NCI-H1105 treated with DMSO at 0.1 percent for 48 hours (cell line): ENCODE data around the gene CEP20.
"Not testable (repeated sequence)": the region's sequence is repeated elsewhere in the genome, so short reads cannot be mapped to it uniquely, and the experiment has no call there.

Experiments
- DNase-seq: peaks from one replicate; lab custom pipeline; 2025; lab: John Stamatoyannopoulos, UW

The CEP20 gene

GRCh38 chr16:15888072-15888976 is at the start of gene CEP20:
Gene CEP20, minus strand, starts transcription at chr16:15888603. Its CDS starts 18 bp downstream, at chr16:15888585.
- peak; percentile 98 for DNase-seq

DNA sequence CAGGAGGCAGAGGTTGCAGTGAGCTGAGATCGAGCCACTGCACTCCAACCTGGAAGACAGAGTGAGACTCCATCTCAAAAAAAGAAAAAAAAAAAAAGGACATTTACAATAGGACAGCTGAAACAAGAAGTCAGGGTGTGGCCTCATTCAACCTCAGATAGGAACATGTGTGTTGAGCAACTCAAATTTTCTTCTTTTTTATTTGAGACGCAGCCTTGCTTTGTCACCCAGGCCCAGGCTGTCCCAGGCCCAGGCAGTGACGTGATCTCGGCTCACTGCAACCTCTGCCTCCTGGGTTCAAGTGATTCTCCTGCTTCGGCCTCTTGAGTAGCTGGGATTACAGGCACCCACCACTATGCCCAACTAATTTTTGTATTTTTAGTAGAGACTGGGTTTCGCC is 48.4 kb upstream of the CEP20 start:
- DNase-seq, result not testable (repeated sequence)

GRCh38 chr16:15934991-15935390 is 46.6 kb upstream of the CEP20 start:
- DNase-seq, result no peak

DNA sequence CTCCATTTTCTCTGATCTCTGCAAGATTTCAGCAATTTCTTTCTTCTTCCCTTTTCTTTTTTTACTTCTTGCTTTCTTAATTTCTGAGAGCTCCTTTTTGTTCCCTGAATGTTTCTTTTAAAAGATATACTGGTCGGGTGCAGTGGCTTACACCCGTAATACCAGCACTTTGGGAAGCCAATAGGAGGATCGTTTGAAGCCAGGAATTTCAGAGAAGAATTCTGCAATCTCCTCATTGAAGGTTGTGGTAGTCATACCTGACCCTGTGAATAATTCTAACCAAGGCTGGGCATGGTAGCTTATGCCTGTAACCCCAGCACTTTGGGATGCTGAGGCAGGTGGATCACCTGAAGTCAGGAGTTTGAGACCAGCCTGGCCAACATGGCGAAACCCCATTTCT is 45.4 kb upstream of the CEP20 start:
- DNase-seq, result no peak

- no peak for DNase-seq
Observed at GRCh38 chr16:15932939-15933338, 44.5 kb upstream of the CEP20 start.

DNA sequence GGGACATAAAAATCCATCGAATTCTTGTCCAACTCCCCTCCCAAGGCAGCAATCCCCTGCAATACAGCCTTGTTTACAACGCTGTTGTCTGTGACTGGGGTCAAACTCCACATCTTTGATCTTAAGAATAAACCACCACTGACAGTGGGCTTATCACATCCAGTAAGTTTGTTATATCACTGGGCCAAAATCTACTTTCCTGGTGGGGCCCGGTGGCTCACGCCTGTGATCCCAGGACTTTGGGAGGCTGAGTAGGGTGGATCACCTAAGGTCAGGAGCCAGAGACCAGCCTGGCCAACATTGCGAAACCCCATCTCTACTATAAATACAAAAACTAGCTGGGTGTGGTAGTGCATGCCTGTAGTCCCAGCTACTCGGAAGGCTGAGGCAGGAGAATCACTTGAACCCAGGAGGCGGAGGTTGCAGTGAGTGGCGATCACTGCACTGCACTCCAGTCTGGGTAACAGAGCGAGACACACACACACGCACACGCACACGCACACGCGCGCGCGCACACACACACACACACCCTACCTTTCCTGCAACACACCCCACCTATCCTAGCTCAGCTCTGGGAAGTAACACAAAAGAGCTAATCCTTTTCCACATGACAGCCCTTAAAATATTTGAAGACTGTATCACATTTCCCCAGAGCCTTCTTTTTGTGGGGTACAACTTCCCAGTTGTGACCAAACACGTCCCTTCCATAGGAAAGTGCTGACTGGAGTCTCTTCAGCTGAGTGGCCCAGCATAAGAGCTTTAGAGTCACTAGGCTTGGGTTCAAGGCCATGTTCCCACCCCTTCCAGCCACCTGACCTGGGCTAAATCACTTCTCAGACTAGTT is 40.1 kb upstream of the CEP20 start:
- no peak for DNase-seq

- no peak for DNase-seq
Observed at GRCh38 chr16:15925631-15926030, 37.2 kb upstream of the CEP20 start.

- DNase-seq, result no peak
Observed at GRCh38 chr16:15924996-15925395, 36.6 kb upstream of the CEP20 start.

- no peak for DNase-seq
Observed at GRCh38 chr16:15919331-15919730, 30.9 kb upstream of the CEP20 start.

GRCh38 chr16:15918314-15918713 is 29.9 kb upstream of the CEP20 start:
- DNase-seq, result not testable (repeated sequence)

GRCh38 chr16:15916323-15916722 is 27.9 kb upstream of the CEP20 start:
- DNase-seq, result no peak

- DNase-seq, result no peak
Observed at GRCh38 chr16:15915555-15916081, 27.2 kb upstream of the CEP20 start.

GRCh38 chr16:15913046-15913698 is 24.8 kb upstream of the CEP20 start:
- DNase-seq, result no peak

DNA sequence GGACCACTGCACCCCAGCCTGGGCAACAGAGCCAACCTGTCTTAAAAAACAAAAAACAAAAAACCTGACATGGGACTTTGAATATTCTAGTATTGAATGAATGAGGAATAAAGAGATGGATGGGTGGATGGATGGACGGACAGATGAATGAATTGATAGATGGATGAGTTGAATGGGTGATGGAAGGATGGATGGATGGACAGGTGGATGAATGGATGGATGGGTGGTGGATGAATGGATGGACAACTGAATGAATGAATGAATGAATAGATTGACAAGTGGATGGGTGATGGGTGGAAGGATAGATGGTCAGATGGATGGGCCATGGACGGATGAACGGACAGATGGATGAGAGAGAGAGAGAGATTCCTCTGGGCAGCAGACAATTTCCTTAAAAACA is 22.8 kb upstream of the CEP20 start:
- DNase-seq, result no peak

GRCh38 chr16:15907863-15908478 is 19.6 kb upstream of the CEP20 start:
- no peak for DNase-seq

DNA sequence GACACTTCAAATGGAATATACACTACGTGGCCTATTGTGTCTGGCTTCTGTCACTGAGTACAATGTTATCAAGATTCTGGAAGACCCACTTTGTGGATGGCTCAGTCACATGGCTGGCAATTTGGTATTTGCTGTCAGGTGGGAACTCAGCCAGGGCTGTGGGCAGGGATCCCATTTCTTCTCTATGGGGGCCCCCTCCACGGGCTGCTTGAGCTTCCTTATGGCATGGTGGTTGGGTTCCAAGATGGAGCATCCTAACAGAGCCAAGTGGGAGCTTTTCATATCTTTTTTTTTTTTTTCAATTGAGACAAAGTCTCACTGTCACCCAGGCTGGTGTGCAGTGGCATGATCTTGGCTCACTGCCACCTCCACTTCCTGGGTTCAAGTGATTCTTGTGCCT is 18.0 kb upstream of the CEP20 start:
- DNase-seq, result no peak

DNA sequence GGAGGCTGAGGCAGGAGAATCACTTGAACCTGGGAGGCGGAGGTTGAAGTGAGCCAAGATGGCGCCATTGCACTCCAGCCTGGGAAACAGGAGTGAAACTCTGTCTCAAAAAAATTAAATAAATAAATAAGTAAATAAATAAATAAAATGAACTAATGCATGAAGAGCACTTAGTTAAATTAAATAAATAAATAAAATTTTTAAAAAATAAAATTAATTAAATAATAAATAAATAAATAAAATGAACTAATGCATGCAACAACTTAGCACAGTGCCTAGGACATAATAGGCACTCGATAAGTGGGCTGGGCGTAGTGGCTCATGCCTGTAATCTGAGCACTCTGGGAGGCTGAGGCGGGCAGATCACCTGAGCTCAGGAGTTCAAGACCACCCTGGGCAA is 15.6 kb upstream of the CEP20 start:
- DNase-seq, result no peak

DNA sequence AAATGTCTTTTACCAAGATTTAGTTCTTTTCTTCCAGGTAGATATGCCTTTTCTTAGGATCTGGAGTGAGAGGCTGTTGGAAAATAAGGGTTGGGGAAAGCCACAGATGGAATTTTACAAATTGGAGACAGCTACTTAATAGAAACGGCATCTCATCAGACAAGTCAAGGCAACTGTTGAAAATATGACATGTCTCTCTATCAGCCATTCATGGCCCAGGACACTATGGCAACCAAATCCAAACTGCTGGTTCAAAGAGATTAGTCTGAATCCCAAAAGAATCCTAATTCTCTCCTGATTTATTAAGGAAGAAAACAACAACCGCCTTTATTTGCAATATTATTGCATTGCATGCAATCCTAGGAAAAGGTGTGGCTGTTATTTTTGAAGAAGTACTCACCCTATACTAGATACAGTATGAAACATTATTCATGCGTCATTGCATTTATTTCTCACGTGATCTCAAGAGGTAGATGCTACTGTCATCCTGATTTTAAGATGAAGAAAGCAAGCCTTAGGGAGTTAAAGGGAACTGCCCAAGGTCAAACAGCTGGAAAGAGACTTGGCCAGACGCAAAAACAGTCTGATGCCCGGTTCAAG is 12.6 kb upstream of the CEP20 start:
- DNase-seq, result no peak

- no peak for DNase-seq
Observed at GRCh38 chr16:15900357-15900756, 12.0 kb upstream of the CEP20 start.

DNA sequence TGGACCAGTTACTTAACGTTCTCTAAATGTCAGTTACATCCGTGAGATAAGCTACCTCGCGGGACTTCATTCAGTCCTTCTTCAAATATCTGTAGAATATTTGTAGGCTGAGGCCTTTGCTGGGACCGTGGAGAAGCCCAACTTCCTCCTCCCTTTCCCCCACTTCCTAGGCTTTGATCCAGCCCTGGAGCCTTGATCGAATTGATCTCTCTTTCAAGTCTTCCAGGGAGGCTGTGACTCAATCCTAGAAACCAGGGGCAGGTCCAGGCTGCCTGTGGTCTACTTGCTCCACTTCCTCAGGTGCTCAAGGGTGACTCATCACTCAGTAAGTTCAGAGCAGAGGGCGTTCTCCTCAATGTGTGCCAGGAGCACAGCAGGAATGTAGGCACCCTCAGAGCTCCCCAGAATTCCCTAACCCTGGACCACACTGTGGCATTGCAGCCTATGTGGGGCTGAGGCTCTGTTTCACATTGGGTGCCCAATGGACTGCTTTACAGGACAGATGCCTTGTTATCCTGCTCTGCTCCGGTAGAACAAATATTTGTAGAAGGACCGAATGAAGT is 11.2 kb upstream of the CEP20 start:
- DNase-seq, result no peak

- DNase-seq, result no peak
Observed at GRCh38 chr16:15898654-15899053, 10.3 kb upstream of the CEP20 start.
